GM23338 (cell line): ENCODE measurements around the gene EDNRA.

Experiments
- CREB1 ChIP-seq: fragments of 250-450 bp; sonication (Bioruptor Pico); IDR thresholded peaks from 2 replicates; pipeline ENCODE4 v1.5.0; 2020; ENCODE audit warnings: low read depth, mild to moderate bottlenecking, moderate library complexity
- ETS1 ChIP-seq: IDR thresholded peaks from 2 replicates; pipeline ENCODE4 v1.6.1; 2016; ENCODE audit warnings: antibody characterized with exemption
- EZH2 ChIP-seq: fragments of 200-600 bp; sonication (generic); IDR thresholded peaks from one replicate; pipeline ENCODE4 v1.8.0; 2017; ENCODE audit warnings: antibody characterized with exemption, mild to moderate bottlenecking, low read depth; ENCODE audit not compliant: unreplicated experiment
- EZH2phosphoT487 ChIP-seq: fragments of 200-600 bp; sonication (generic); IDR thresholded peaks from one replicate; pipeline ENCODE4 v1.8.1; 2018; ENCODE audit warnings: antibody characterized with exemption; ENCODE audit not compliant: unreplicated experiment
- JUNB ChIP-seq: IDR thresholded peaks from one replicate; pipeline ENCODE4 v1.6.1; 2016; ENCODE audit warnings: antibody characterized with exemption; ENCODE audit not compliant: unreplicated experiment
- NANOG ChIP-seq: IDR thresholded peaks from 2 replicates; pipeline ENCODE4 v1.6.1; 2016; ENCODE audit warnings: antibody characterized with exemption, borderline replicate concordance
- POLR2AphosphoS5 ChIP-seq: IDR thresholded peaks from 2 replicates; pipeline ENCODE4 v1.6.1; 2016; ENCODE audit warnings: antibody characterized with exemption, low read depth
- REST ChIP-seq: IDR thresholded peaks from one replicate; pipeline ENCODE4 v1.6.1; 2018; ENCODE audit warnings: antibody characterized with exemption; ENCODE audit not compliant: unreplicated experiment
- STAT1 ChIP-seq: IDR thresholded peaks from one replicate; pipeline ENCODE4 v1.6.1; 2016; ENCODE audit warnings: antibody characterized with exemption; ENCODE audit not compliant: unreplicated experiment
- ZNF114 ChIP-seq: fragments of 250-450 bp; sonication (Bioruptor Pico); IDR thresholded peaks from 2 replicates; pipeline ENCODE4 v1.5.0; 2020; ENCODE audit warnings: mild to moderate bottlenecking, moderate library complexity
- ZNF331 ChIP-seq: fragments of 250-450 bp; sonication (Bioruptor Pico); IDR thresholded peaks from 2 replicates; pipeline ENCODE4 v1.5.0; 2020; ENCODE audit warnings: low read depth, mild to moderate bottlenecking, moderate library complexity
- ZNF462 ChIP-seq: fragments of 250-450 bp; sonication (Bioruptor Pico); IDR thresholded peaks from 2 replicates; pipeline ENCODE4 v1.5.0; 2020; ENCODE audit warnings: mild to moderate bottlenecking, moderate library complexity
- TF ChIP-seq, protein P1 (sequence below), 2 experiments: fragments of 200-600 bp in 1 of 2; sonication (generic) in 1 of 2; conservative IDR thresholded peaks; 2 replicates each; pipeline versions ENCODE4 v1.5.1 to v1.6.1; 2016 to 2017; ENCODE audit warnings: antibody characterized with exemption in 2 of 2, low read depth in 2 of 2, mild to moderate bottlenecking in 2 of 2, moderate library complexity in 1 of 2

- no peak for TF ChIP-seq STAT1
- no peak for TF ChIP-seq POLR2AphosphoS5
- no peak for TF ChIP-seq EZH2
- TF ChIP-seq, protein P1, sequence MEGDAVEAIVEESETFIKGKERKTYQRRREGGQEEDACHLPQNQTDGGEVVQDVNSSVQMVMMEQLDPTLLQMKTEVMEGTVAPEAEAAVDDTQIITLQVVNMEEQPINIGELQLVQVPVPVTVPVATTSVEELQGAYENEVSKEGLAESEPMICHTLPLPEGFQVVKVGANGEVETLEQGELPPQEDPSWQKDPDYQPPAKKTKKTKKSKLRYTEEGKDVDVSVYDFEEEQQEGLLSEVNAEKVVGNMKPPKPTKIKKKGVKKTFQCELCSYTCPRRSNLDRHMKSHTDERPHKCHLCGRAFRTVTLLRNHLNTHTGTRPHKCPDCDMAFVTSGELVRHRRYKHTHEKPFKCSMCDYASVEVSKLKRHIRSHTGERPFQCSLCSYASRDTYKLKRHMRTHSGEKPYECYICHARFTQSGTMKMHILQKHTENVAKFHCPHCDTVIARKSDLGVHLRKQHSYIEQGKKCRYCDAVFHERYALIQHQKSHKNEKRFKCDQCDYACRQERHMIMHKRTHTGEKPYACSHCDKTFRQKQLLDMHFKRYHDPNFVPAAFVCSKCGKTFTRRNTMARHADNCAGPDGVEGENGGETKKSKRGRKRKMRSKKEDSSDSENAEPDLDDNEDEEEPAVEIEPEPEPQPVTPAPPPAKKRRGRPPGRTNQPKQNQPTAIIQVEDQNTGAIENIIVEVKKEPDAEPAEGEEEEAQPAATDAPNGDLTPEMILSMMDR (conservative IDR thresholded peaks at IDR 0.05; ENCODE audit: low read depth in 2 of 2), result no peak
- TF ChIP-seq JUNB, result no peak
- TF ChIP-seq REST, result no peak
- no peak for TF ChIP-seq ZNF462 (CRISPR knock-in tag)
- TF ChIP-seq ZNF331 (CRISPR knock-in tag), result no peak
- TF ChIP-seq ZNF114 (CRISPR knock-in tag), result no peak
- TF ChIP-seq EZH2phosphoT487, result no peak
- no peak for TF ChIP-seq NANOG
- no peak for TF ChIP-seq CREB1 (CRISPR knock-in tag)
- no peak for TF ChIP-seq ETS1
These were observed 59.1 kb downstream of the EDNRA start for GRCh38 chr4:147539959-147540358.
